ENCODE measurements around the gene TECRL. TPM values are rescaled to one million over a fixed set of nuclear protein-coding genes. Genes with fewer than 3 reads are reported as not detected.

The TECRL gene
- total RNA-seq, 1 donor from 2014 or later: not detected

DNA sequence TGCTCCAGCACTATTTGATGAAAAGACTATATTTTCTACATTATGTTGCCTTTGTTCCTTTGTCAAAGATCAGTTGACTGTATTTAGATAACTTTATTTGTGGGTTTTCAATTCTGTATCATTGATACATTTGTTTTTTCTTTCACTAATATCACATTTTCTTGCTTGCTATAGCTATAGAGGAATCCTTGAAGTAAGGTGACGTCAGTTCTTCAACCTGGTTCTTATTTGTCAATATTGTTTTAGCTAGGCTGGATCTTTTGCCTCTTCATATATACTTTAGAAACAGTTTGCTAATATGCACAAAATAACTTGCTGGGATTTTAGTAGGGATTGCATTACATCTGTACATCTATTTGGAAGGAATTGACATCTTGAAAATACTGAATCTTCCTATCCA lies 21.0 kb downstream of the TECRL start:
- no peaks in the 10 kb centered on the region for H3K27me3 ChIP-seq (ENCODE audit: insufficient read depth, low read length)
- no peak overlapping the region for H2AFZ ChIP-seq (ENCODE audit: low read depth, low read length)
- H4K20me1 ChIP-seq (ENCODE audit: insufficient read depth, low read length): no peaks in the 10 kb centered on the region
- DNase-seq (ENCODE audit: low read depth): no peak
- H3K27ac ChIP-seq (ENCODE audit: low read depth, low read length): no peak overlapping the region
- H3K9ac ChIP-seq (ENCODE audit: low read length): no peak overlapping the region
- no peaks in the 10 kb centered on the region for H3K4me1 Mint-ChIP-seq (ENCODE audit: low read depth, unreplicated experiment)
- H3K4me2 ChIP-seq (ENCODE audit: low read length): no peak overlapping the region
- H3K9me3 Mint-ChIP-seq (ENCODE audit: unreplicated experiment): no peaks in the 10 kb centered on the region
- no peak for FAIRE-seq
- TF ChIP-seq, protein P1, sequence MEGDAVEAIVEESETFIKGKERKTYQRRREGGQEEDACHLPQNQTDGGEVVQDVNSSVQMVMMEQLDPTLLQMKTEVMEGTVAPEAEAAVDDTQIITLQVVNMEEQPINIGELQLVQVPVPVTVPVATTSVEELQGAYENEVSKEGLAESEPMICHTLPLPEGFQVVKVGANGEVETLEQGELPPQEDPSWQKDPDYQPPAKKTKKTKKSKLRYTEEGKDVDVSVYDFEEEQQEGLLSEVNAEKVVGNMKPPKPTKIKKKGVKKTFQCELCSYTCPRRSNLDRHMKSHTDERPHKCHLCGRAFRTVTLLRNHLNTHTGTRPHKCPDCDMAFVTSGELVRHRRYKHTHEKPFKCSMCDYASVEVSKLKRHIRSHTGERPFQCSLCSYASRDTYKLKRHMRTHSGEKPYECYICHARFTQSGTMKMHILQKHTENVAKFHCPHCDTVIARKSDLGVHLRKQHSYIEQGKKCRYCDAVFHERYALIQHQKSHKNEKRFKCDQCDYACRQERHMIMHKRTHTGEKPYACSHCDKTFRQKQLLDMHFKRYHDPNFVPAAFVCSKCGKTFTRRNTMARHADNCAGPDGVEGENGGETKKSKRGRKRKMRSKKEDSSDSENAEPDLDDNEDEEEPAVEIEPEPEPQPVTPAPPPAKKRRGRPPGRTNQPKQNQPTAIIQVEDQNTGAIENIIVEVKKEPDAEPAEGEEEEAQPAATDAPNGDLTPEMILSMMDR (IDR thresholded peaks at IDR 0.05; ENCODE audit: insufficient read depth, low read depth, low read length): no peak
- no peak for TF ChIP-seq EZH2 (IDR thresholded peaks at IDR 0.05; ENCODE audit: insufficient read depth, low read length)
- no peak overlapping the region for H3K4me3 Mint-ChIP-seq (ENCODE audit: unreplicated experiment)
- H3K4me3 ChIP-seq (ENCODE audit: insufficient read depth, low read depth, low read length): no peak overlapping the region
- H3K79me2 ChIP-seq (ENCODE audit: insufficient read depth, low read length): no peaks in the 10 kb centered on the region
- H3K9me3 ChIP-seq (ENCODE audit: insufficient read depth, low read depth, low read length): no peaks in the 10 kb centered on the region
- no peaks in the 10 kb centered on the region for H3K36me3 ChIP-seq (ENCODE audit: insufficient read depth, low read length)
- H3K27me3 Mint-ChIP-seq (ENCODE audit: low read depth, unreplicated experiment): no peaks in the 10 kb centered on the region
- H3K4me1 ChIP-seq (ENCODE audit: insufficient read depth, low read length): no peaks in the 10 kb centered on the region
- H3K27ac Mint-ChIP-seq (ENCODE audit: unreplicated experiment): no peak overlapping the region
- H3K36me3 Mint-ChIP-seq (ENCODE audit: low read depth, unreplicated experiment): no peaks in the 10 kb centered on the region

DNA sequence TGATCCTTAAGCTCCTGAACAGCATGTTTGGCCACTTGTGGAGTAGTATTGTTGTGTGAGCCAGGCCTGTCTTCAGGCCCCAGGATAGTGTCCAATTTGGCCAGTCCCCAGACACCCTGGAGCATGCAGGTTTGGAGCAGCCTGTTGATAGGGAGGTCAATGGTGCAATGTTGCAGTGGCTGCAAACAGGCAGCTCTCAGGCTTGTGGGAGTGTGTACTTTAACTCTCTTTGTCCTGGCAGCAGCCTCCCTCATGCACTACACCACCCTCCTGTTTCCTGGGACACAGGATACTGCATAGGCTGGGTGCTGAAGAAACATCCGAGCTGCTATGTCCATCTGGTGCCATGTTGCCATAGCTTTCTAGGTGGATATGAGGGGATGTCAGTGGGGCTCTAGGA lies 24.0 kb downstream of the TECRL start:
- TF ChIP-seq, protein P1 (IDR thresholded peaks at IDR 0.05; ENCODE audit: insufficient read depth, low read depth, low read length): no peak
- Histone ChIP-seq H3K4me2 (ENCODE audit: low read length) (no peak overlapping the region), H3K27ac (ENCODE audit: low read depth, low read length) (no peak overlapping the region), H3K4me1 (ENCODE audit: insufficient read depth, low read length) (no peaks in the 10 kb centered on the region), H4K20me1 (ENCODE audit: insufficient read depth, low read length) (no peaks in the 10 kb centered on the region), H3K4me3 (ENCODE audit: insufficient read depth, low read depth, low read length) (no peak overlapping the region), H3K9ac (ENCODE audit: low read length) (no peak overlapping the region), H3K36me3 (ENCODE audit: insufficient read depth, low read length) (no peaks in the 10 kb centered on the region), H3K27me3 (ENCODE audit: insufficient read depth, low read length) (no peaks in the 10 kb centered on the region), H3K9me3 (ENCODE audit: insufficient read depth, low read depth, low read length) (no peaks in the 10 kb centered on the region), H2AFZ (ENCODE audit: low read depth, low read length) (no peak overlapping the region), H3K79me2 (ENCODE audit: insufficient read depth, low read length) (no peaks in the 10 kb centered on the region)
- DNase-seq (ENCODE audit: low read depth) (no peak), FAIRE-seq (no peak)
- H3K9me3 Mint-ChIP-seq (ENCODE audit: unreplicated experiment): no peaks in the 10 kb centered on the region
- no peak overlapping the region for H3K27ac Mint-ChIP-seq (ENCODE audit: unreplicated experiment)
- no peaks in the 10 kb centered on the region for H3K4me1 Mint-ChIP-seq (ENCODE audit: low read depth, unreplicated experiment)
- H3K27me3 Mint-ChIP-seq (ENCODE audit: low read depth, unreplicated experiment): no peaks in the 10 kb centered on the region
- no peaks in the 10 kb centered on the region for H3K36me3 Mint-ChIP-seq (ENCODE audit: low read depth, unreplicated experiment)
- H3K4me3 Mint-ChIP-seq (ENCODE audit: unreplicated experiment): no peak overlapping the region

DNA sequence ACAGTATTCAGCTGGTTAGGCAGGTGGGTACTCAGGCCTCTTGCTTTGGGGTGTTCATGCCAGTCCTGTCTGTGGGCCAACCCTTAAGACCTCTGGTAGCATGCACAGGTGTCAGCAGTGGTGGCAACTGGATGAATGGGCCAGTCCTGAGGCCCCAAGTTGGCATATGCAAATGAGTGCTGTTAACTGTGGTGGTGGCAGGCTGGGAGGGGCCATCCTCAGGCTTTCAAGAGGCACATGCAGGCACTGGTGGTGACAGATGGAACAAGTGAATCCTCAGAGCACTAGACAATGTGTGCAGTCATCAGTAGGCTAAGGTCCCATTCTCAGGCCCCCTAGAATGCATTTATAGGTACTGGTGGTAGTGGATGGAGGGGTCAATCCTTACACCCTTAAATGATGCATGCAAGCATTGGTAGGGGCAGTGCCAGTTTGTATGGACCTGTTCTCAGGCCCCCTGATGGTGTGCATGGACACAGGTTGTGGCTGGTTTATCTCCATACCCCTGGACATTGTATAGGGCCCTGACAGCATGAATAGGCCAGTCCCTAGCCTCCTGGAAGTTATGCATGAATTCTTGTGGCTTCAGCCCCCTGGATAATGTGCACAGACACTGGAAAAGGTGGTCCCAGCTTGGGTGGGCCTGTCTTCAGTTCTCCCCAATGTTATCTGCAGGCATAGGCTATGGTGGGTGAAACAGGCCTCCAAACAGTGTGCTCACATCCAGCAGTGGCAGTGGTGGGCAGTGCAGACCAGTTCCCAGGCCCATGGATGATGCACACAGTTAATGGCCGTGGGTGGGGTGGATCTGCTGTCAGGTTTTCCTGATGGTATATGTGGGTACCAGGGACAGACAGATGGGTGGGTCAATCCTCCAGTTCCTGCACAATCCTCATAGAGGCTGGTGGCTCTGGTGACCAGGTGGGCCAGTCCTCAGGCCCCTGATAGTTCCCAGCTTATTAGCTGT lies 24.7 kb downstream of the TECRL start:
- Mint-ChIP-seq H3K9me3 (ENCODE audit: unreplicated experiment) (no peaks in the 10 kb centered on the region), H3K36me3 (ENCODE audit: low read depth, unreplicated experiment) (no peaks in the 10 kb centered on the region), H3K4me3 (ENCODE audit: unreplicated experiment) (no peak overlapping the region), H3K27ac (ENCODE audit: unreplicated experiment) (no peak overlapping the region), H3K4me1 (ENCODE audit: low read depth, unreplicated experiment) (no peaks in the 10 kb centered on the region), H3K27me3 (ENCODE audit: low read depth, unreplicated experiment) (no peaks in the 10 kb centered on the region)
- no peak for FAIRE-seq
- no peak overlapping the region for H3K9ac ChIP-seq (ENCODE audit: low read length)
- no peak for DNase-seq (ENCODE audit: low read depth)
- H4K20me1 ChIP-seq (ENCODE audit: insufficient read depth, low read length): no peaks in the 10 kb centered on the region
- no peaks in the 10 kb centered on the region for H3K79me2 ChIP-seq (ENCODE audit: insufficient read depth, low read length)
- H3K27me3 ChIP-seq (ENCODE audit: insufficient read depth, low read length): no peaks in the 10 kb centered on the region
- H3K9me3 ChIP-seq (ENCODE audit: insufficient read depth, low read depth, low read length): no peaks in the 10 kb centered on the region
- H2AFZ ChIP-seq (ENCODE audit: low read depth, low read length): no peak overlapping the region
- H3K36me3 ChIP-seq (ENCODE audit: insufficient read depth, low read length): no peaks in the 10 kb centered on the region
- H3K27ac ChIP-seq (ENCODE audit: low read depth, low read length): no peak overlapping the region
- TF ChIP-seq, protein P1 (IDR thresholded peaks at IDR 0.05; ENCODE audit: insufficient read depth, low read depth, low read length): no peak
- TF ChIP-seq EZH2 (IDR thresholded peaks at IDR 0.05; ENCODE audit: insufficient read depth, low read length): no peak
- H3K4me1 ChIP-seq (ENCODE audit: insufficient read depth, low read length): no peaks in the 10 kb centered on the region
- no peak overlapping the region for H3K4me3 ChIP-seq (ENCODE audit: insufficient read depth, low read depth, low read length)
- no peak overlapping the region for H3K4me2 ChIP-seq (ENCODE audit: low read length)
